ENCODE data around the gene MEP1A. TPM values are rescaled to one million over a fixed set of nuclear protein-coding genes. Genes with fewer than 3 reads are reported as not detected.
"Not testable (repeated sequence)": the region's sequence is repeated elsewhere in the genome, so short reads cannot be mapped to it uniquely, and the experiment has no call there.

The MEP1A gene
- total RNA-seq, 1 donor from 2014 or later: not detected

GRCh38 chr6:46819561-46819960, 26.4 kb downstream of the MEP1A start:
- TF ChIP-seq, protein P1, sequence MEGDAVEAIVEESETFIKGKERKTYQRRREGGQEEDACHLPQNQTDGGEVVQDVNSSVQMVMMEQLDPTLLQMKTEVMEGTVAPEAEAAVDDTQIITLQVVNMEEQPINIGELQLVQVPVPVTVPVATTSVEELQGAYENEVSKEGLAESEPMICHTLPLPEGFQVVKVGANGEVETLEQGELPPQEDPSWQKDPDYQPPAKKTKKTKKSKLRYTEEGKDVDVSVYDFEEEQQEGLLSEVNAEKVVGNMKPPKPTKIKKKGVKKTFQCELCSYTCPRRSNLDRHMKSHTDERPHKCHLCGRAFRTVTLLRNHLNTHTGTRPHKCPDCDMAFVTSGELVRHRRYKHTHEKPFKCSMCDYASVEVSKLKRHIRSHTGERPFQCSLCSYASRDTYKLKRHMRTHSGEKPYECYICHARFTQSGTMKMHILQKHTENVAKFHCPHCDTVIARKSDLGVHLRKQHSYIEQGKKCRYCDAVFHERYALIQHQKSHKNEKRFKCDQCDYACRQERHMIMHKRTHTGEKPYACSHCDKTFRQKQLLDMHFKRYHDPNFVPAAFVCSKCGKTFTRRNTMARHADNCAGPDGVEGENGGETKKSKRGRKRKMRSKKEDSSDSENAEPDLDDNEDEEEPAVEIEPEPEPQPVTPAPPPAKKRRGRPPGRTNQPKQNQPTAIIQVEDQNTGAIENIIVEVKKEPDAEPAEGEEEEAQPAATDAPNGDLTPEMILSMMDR (IDR thresholded peaks at IDR 0.05): no peak
- no peak overlapping the region for H3K4me3 Mint-ChIP-seq (ENCODE audit: unreplicated experiment)
- H3K36me3 Mint-ChIP-seq (ENCODE audit: low read depth): no peaks in the 10 kb centered on the region
- H3K27me3 Mint-ChIP-seq (ENCODE audit: low read depth): no peaks in the 10 kb centered on the region
- peaks cover 4% of the 10 kb centered on the region for H3K4me1 Mint-ChIP-seq (ENCODE audit: low read depth)
- no peak overlapping the region for H3K27ac Mint-ChIP-seq (ENCODE audit: unreplicated experiment)
- H3K9me3 Mint-ChIP-seq (ENCODE audit: low read depth): no peaks in the 10 kb centered on the region
- DNase-seq (ENCODE audit: low spot score): no peak

GRCh38 chr6:46821458-46821881, 28.3 kb downstream of the MEP1A start:
- peaks cover 4% of the 10 kb centered on the region for H3K4me1 Mint-ChIP-seq (ENCODE audit: low read depth)
- H3K27me3 Mint-ChIP-seq (ENCODE audit: low read depth): no peaks in the 10 kb centered on the region
- TF ChIP-seq, protein P1 (IDR thresholded peaks at IDR 0.05): no peak
- H3K27ac Mint-ChIP-seq (ENCODE audit: unreplicated experiment): no peak overlapping the region
- no peaks in the 10 kb centered on the region for H3K9me3 Mint-ChIP-seq (ENCODE audit: low read depth)
- DNase-seq (ENCODE audit: low spot score): no peak
- H3K4me3 Mint-ChIP-seq (ENCODE audit: unreplicated experiment): no peak overlapping the region
- H3K36me3 Mint-ChIP-seq (ENCODE audit: low read depth): no peaks in the 10 kb centered on the region

DNA sequence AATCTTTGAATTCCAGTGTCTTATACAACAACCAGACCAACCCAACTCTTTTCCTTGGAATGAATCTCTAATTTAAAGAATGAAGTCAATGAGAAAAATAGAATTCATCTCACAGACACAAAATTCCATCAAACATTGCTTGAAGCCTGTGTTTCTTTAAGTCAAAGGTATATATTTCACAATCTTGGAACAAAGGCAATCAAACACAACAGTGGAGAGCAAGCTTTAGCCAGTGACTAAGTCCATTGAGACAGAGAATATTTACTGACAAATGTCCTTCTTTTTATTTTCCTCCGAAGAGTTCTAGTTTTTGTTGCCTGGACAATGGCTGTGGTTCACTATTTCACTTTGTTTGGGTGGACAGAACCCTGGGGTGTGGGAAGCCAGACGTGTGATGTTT, 35.8 kb downstream of the MEP1A start:
- DNase-seq (ENCODE audit: low spot score): no peak
- no peaks in the 10 kb centered on the region for H3K9me3 Mint-ChIP-seq (ENCODE audit: low read depth)
- H3K4me1 Mint-ChIP-seq (ENCODE audit: low read depth): no peaks in the 10 kb centered on the region
- no peak overlapping the region for H3K4me3 Mint-ChIP-seq (ENCODE audit: unreplicated experiment)
- H3K27me3 Mint-ChIP-seq (ENCODE audit: low read depth): peaks cover 5% of the 10 kb centered on the region
- no peaks in the 10 kb centered on the region for H3K36me3 Mint-ChIP-seq (ENCODE audit: low read depth)
- TF ChIP-seq, protein P1 (IDR thresholded peaks at IDR 0.05): no peak
- H3K27ac Mint-ChIP-seq (ENCODE audit: unreplicated experiment): no peak overlapping the region

DNA sequence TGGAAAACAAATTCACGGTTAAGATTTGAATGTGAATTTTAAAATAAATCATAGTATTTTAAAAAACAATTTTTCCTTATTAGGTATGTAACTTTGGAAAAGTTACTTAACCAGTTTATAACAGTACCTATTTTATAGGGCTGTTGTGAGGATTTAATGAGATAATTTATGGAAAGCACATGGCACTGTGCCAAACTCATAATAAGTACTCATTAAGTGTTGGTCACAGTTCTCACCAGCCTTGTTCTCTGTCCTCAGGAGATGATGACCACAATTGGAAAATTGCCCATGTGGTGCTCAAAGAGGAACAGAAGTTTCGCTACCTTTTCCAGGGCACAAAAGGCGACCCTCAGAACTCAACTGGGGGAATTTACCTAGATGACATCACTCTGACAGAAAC, 39.6 kb downstream of the MEP1A start:
- H3K27me3 Mint-ChIP-seq (ENCODE audit: low read depth): peaks cover 5% of the 10 kb centered on the region
- no peaks in the 10 kb centered on the region for H3K9me3 Mint-ChIP-seq (ENCODE audit: low read depth)
- TF ChIP-seq, protein P1 (IDR thresholded peaks at IDR 0.05): no peak
- H3K4me3 Mint-ChIP-seq (ENCODE audit: unreplicated experiment): no peak overlapping the region
- H3K4me1 Mint-ChIP-seq (ENCODE audit: low read depth): no peaks in the 10 kb centered on the region
- no peaks in the 10 kb centered on the region for H3K36me3 Mint-ChIP-seq (ENCODE audit: low read depth)
- no peak for DNase-seq (ENCODE audit: low spot score)
- H3K27ac Mint-ChIP-seq (ENCODE audit: unreplicated experiment): no peak overlapping the region

- H3K4me3 Mint-ChIP-seq (ENCODE audit: unreplicated experiment); H3K9me3 Mint-ChIP-seq (ENCODE audit: low read depth); H3K27ac Mint-ChIP-seq (ENCODE audit: unreplicated experiment); H3K27me3 Mint-ChIP-seq (ENCODE audit: low read depth); H3K36me3 Mint-ChIP-seq (ENCODE audit: low read depth); DNase-seq (ENCODE audit: low spot score); H3K4me1 Mint-ChIP-seq (ENCODE audit: low read depth): not testable (repeated sequence)
Observed at GRCh38 chr6:46834257-46834916, 41.2 kb downstream of the MEP1A start.

- H3K36me3 Mint-ChIP-seq (ENCODE audit: low read depth); DNase-seq (ENCODE audit: low spot score): not testable (repeated sequence)
Observed at GRCh38 chr6:46834991-46835390, 41.8 kb downstream of the MEP1A start.

More at GRCh38 chr6:46834991-46835390, 41.8 kb downstream of the MEP1A start:
- H3K27ac Mint-ChIP-seq (ENCODE audit: unreplicated experiment); H3K27me3 Mint-ChIP-seq (ENCODE audit: low read depth); H3K4me3 Mint-ChIP-seq (ENCODE audit: unreplicated experiment); H3K4me1 Mint-ChIP-seq (ENCODE audit: low read depth); H3K9me3 Mint-ChIP-seq (ENCODE audit: low read depth): not testable (repeated sequence)
